EH (cell line): ENCODE results near the gene FBH1.
"Not testable (repeated sequence)": the region's sequence is repeated elsewhere in the genome, so short reads cannot be mapped to it uniquely, and the experiment has no call there.

Experiments
- DNase-seq: peaks from one replicate; pipeline ENCODE4 v3.0.0-alpha.2; 2015; ENCODE audit warnings: low read depth

The FBH1 gene

GRCh38 chr10:5876181-5876768 is 13.8 kb upstream of the FBH1 start:
- DNase-seq, result peak; percentile 94

GRCh38 chr10:5877041-5877440 is 13.0 kb upstream of the FBH1 start:
- DNase-seq, result not testable (repeated sequence)

DNA sequence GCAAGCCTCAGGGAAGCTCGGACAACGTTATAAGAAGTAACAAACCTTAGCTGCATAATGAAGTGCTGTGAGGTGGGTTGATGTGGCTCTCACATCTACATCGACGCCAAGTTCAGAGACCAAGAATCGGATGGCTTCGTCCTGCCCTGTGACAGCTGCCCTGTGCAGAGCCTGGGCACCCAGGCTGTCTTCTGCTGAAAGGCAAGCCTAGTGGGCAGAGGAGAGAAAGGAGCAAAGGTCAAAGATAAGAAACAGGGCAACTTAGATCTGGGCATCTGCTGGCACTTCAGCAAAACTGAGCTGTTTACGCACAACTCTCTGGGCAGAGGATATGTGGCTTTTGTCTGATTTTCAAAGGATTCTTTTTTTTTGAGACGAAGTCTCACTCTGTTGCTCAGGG is 7.1 kb upstream of the FBH1 start:
- DNase-seq, result no peak

- no peak for DNase-seq
Measured at GRCh38 chr10:5885619-5886018, 4.4 kb upstream of the FBH1 start.

GRCh38 chr10:5887029-5887428 is 3.0 kb upstream of the FBH1 start:
- peak; percentile 24 for DNase-seq

- DNase-seq, result no peak
Measured at GRCh38 chr10:5887641-5888040, 2.4 kb upstream of the FBH1 start.

DNA sequence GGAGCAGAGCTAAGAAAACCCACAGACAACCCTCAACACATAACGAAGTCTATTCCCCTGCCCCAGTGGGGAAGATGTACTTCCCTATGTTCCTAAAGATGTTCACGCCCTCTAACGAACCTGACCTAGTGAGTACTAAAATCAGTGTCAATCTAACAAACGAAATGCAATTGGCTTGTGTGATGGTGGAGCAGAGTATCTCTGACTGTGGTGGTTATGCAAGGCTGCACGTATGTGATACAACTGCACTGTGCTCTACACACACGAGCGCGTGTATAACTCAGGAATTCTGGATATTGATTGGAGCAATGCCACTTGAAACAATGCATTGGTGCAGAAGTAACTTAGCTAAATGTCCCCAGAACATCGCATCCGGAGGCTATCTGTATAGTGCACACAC is 1.7 kb upstream of the FBH1 start:
- peak; percentile 45 for DNase-seq

DNA sequence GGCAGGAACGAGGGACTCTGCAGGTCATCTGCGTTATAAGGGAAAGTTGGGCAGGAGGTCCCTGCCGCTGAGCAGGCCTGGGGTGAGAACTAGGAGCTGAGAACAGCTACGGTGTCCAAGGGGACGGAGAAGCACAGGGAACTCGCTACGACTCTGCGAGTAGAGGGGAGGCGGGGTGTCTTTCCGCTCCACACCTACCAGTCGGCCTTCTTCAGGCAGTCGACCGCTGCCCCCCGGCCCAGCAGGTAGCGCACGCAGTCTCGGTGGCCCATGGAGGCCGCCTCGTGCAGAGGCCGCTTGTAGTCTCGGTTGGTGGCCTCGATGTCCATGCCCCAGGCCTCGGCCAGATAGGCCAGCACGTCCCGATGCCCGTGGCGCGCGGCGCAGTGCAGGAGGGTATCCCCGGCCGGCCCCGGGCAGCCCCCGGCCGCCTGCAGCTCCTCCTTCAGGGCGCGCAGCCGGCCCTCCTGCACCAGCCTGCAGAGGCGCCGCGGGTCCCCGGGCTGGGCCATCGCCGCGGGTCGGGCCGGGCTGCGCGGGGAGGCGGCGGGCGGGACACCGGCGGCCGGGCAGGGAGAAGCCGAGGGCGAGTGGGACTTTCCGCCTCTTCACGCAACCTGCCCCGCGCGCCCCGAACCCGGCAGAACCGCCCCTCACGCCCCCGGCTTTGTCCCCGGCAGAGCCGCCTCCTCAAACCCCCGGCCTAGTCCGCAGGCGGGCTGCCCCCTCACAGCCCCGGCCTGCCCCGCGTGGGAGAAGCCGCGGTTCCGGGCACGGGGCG is 1.0 kb upstream of the FBH1 start:
- peak; percentile 35 for DNase-seq

- DNase-seq, result peak; percentile 35
Measured at GRCh38 chr10:5890452-5890915, 441 bp downstream of the FBH1 start.

- no peak for DNase-seq
Measured at GRCh38 chr10:5891009-5891408, 966 bp downstream of the FBH1 start.

DNA sequence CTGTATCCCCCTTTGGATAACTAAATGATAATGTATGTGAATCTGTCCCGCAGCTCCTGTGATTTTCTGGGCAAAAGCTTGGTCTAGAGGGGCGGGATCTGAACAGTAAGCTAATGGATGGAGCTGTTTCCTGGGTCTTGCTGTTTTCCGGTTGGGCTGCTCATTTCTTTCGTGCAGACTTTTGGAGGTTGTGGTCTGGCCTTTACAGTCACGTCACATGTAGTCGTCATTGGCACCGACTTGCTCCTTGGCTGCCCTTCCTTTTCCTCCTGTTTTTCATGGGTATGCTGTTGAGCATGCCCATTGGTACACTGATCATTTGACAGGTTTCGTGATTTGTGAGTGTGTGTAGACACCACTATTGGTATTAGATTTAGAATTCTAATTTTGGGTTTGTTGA is 2.0 kb downstream of the FBH1 start:
- DNase-seq, result no peak

- DNase-seq, result no peak
Measured at GRCh38 chr10:5893321-5893720, 3.3 kb downstream of the FBH1 start.

GRCh38 chr10:5894403-5894802 is 4.4 kb downstream of the FBH1 start:
- no peak for DNase-seq

- DNase-seq, result no peak
Measured at GRCh38 chr10:5894873-5895272, 4.8 kb downstream of the FBH1 start.

GRCh38 chr10:5895365-5895764 is 5.3 kb downstream of the FBH1 start:
- no peak for DNase-seq

DNA sequence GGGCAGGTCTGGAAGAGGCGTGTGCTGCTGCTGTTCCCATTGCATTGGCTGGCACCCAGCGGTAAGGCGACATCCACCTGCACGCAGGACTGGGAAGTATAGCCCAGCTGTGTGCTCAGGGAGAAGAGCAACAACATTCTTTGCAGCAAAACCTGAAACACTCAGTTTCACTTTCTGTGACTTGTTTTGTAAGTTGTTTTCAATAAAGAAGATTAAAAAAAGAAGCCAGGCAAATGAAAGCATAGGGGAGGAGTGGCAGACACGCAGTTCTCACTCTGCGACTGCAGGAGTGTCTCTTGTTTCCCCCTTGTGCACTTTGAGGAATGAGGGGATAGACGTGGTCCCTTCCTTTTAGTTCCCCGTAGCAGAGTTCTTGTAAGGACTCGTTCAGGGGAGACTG is 5.8 kb downstream of the FBH1 start:
- no peak for DNase-seq

GRCh38 chr10:5896208-5897052 is 6.4 kb downstream of the FBH1 start:
- DNase-seq, result no peak

- DNase-seq, result no peak
Measured at GRCh38 chr10:5897053-5897340, 7.0 kb downstream of the FBH1 start.

GRCh38 chr10:5897504-5897903 is 7.5 kb downstream of the FBH1 start:
- DNase-seq, result no peak

DNA sequence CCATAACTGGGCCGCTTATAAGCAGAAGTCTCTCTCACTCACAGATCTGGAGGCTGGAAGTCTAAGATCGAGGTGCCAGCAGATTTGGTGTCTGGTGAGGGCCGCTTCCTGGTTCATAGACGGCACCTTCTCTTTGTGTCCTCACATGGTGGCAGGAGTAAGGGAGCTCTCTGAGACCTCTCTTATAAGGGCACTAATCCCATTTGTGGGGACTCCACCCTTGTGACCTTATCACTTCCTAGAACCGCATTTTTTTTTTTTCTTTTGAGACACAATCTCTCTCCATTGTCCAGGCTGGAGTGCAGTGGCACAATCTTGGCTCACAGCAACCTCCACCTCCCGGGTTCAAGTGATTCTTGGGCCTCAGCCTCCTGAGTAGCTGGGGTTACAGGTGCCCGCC is 8.1 kb downstream of the FBH1 start:
- no peak for DNase-seq

- no peak for DNase-seq
Measured at GRCh38 chr10:5900247-5900646, 10.2 kb downstream of the FBH1 start.

DNA sequence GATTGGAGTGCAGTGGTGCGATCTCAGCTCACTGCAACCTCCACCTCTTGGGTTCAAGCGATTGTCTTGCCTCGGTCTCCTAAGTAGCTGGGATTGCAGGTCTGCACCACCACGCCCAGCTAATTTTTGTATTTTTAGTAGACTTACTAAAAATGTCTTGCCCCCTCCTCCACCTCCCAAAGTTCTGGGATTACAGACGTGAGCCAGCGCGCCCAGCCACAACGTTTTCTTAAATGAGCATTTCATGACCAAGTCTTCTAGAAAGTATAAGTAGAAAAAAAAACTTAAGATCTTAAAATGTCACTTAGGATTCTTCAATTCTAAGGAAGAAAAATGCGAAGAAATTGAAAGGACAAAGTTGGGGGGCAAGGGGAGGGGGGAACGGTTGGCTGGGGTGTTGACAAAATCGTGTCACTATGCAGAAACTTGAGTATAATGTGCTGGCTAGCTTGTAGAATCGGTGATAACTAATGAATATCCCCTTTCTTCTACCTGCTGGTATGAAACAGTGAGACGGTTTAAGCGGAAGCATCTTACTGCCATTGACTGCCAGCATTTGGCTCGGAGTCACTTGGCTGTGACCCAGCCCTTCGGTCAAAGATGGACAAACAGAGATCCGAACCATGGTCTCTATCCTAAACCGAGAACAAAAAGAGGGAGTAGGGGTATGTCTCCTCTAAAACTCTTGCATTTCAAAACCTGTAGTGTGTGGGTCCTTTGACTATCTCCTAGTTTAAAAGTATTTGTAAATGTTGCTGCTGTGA is 12.7 kb downstream of the FBH1 start:
- no peak for DNase-seq
